Esophagus muscularis mucosa (tissue), 3 donors: ENCODE results near the gene BAG5.

Source experiments
- EP300 ChIP-seq: sonication (generic); formaldehyde crosslinking; IDR thresholded peaks from one replicate; pipeline ENCODE4 v1.6.1; 2017; ENCODE audit warnings: antibody characterized with exemption
- POLR2A ChIP-seq: fragments of 450-650 bp; IDR thresholded peaks from one replicate; pipeline ENCODE4 v1.6.1; 2017; ENCODE audit warnings: antibody characterized with exemption, moderate library complexity, mild to moderate bottlenecking, low read depth
- POLR2AphosphoS5 ChIP-seq, 2 donors: sonication (generic); formaldehyde crosslinking; IDR thresholded peaks; one replicate each; pipeline ENCODE4 v1.6.1; 2017; ENCODE audit warnings: antibody characterized with exemption in 2 of 2

- no peak for TF ChIP-seq EP300
- no peak for TF ChIP-seq POLR2A
- no peak for TF ChIP-seq POLR2AphosphoS5 (IDR thresholded peaks at IDR 0.05)
Measured at GRCh38 chr14:103521438-103521950, 41.0 kb downstream of the BAG5 start.
